BLaER1 (cell line): ENCODE data around the gene SH2B2.

Experiments used
- H3K27ac ChIP-seq: shearing (Covaris generic); formaldehyde crosslinking; 2 replicates; pipeline ENCODE4 v1.8.1; 2022
- H3K27me3 ChIP-seq: shearing (Covaris generic); formaldehyde crosslinking; 2 replicates; pipeline ENCODE4 v1.8.1; 2022
- H3K36me3 ChIP-seq: shearing (Covaris generic); formaldehyde crosslinking; 2 replicates; pipeline ENCODE4 v1.8.1; 2022
- H3K4me1 ChIP-seq: shearing (Covaris generic); formaldehyde crosslinking; 2 replicates; pipeline ENCODE4 v1.8.1; 2022
- H3K4me2 ChIP-seq: shearing (Covaris generic); formaldehyde crosslinking; 2 replicates; pipeline ENCODE4 v1.8.1; 2022
- H3K4me3 ChIP-seq: shearing (Covaris generic); formaldehyde crosslinking; 2 replicates; pipeline ENCODE4 v1.8.1; 2022
- H3K9ac ChIP-seq: shearing (Covaris generic); formaldehyde crosslinking; 2 replicates; pipeline ENCODE4 v1.8.1; 2022
- H3K9me3 ChIP-seq: shearing (Covaris generic); formaldehyde crosslinking; 2 replicates; pipeline ENCODE4 v1.8.1; 2022
- H4K20me1 ChIP-seq: shearing (Covaris generic); formaldehyde crosslinking; 2 replicates; pipeline ENCODE4 v1.8.1; 2022
- Cebpa-rat ChIP-seq: shearing (Covaris generic); IDR thresholded peaks from 2 replicates; pipeline ENCODE4 v1.8.1; 2022

Gene SH2B2

GRCh38 chr7:102273749-102274712 is 12.6 kb upstream of the SH2B2 start:
- no peak overlapping the region for H3K9ac ChIP-seq
- H3K9me3 ChIP-seq, result no peaks in the 10 kb centered on the region
- H3K27ac ChIP-seq, result 0 out of 2 replicates have a peak overlapping the region, but pooled peaks have one; percentile 4
- H3K4me2 ChIP-seq, result no peak overlapping the region
- no peaks in the 10 kb centered on the region for H3K27me3 ChIP-seq
- no peak for TF ChIP-seq Cebpa-rat
- H3K4me3 ChIP-seq, result no peak overlapping the region
- H3K36me3 ChIP-seq, result peaks cover 20% of the 10 kb centered on the region; the same call in 1 of the 2 replicates
- peaks cover 16% of the 10 kb centered on the region for H3K4me1 ChIP-seq
- peaks cover 21% of the 10 kb centered on the region; the same call in 1 of the 2 replicates for H4K20me1 ChIP-seq

GRCh38 chr7:102275123-102275703 is 11.5 kb upstream of the SH2B2 start:
- no peaks in the 10 kb centered on the region for H3K27me3 ChIP-seq
- no peak for TF ChIP-seq Cebpa-rat
- H4K20me1 ChIP-seq, result peaks cover 17% of the 10 kb centered on the region; the same call in 1 of the 2 replicates
- peaks cover 20% of the 10 kb centered on the region; the same call in 1 of the 2 replicates for H3K36me3 ChIP-seq
- H3K9ac ChIP-seq, result no peak overlapping the region
- H3K9me3 ChIP-seq, result no peaks in the 10 kb centered on the region
- H3K4me3 ChIP-seq, result no peak overlapping the region
- peaks cover 27% of the 10 kb centered on the region for H3K4me1 ChIP-seq
- no peak overlapping the region for H3K4me2 ChIP-seq
- no peak overlapping the region for H3K27ac ChIP-seq

DNA sequence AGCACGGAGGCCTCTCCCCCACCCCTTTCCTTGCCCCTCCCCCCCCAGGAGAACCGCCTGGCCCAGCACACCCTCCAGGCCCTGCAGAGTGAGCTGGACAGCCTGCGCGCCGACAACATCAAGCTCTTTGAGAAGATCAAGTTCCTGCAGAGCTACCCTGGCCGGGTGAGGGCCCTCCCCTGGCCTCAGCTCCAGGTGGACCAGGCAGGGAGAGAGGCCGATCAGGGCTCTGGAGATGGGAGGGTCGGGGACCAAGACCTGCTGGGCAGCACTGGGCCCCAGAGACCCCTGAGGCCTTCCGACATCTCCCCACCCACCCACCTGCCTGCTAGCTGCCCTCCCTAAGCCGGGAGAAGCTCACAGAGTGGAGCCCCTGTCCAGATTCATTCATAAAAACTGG is 8.8 kb upstream of the SH2B2 start:
- Histone ChIP-seq H3K4me2 (no peak overlapping the region), H3K36me3 (peaks cover 20% of the 10 kb centered on the region; the same call in 1 of the 2 replicates), H3K9ac (no peak overlapping the region), H3K4me1 (peaks cover 22% of the 10 kb centered on the region), H3K9me3 (no peaks in the 10 kb centered on the region), H4K20me1 (0 out of 2 replicates have a peak, but pooled peaks cover 4% of the 10 kb centered on the region), H3K27ac (no peak overlapping the region), H3K27me3 (no peaks in the 10 kb centered on the region), H3K4me3 (no peak overlapping the region)
- no peak for TF ChIP-seq Cebpa-rat

DNA sequence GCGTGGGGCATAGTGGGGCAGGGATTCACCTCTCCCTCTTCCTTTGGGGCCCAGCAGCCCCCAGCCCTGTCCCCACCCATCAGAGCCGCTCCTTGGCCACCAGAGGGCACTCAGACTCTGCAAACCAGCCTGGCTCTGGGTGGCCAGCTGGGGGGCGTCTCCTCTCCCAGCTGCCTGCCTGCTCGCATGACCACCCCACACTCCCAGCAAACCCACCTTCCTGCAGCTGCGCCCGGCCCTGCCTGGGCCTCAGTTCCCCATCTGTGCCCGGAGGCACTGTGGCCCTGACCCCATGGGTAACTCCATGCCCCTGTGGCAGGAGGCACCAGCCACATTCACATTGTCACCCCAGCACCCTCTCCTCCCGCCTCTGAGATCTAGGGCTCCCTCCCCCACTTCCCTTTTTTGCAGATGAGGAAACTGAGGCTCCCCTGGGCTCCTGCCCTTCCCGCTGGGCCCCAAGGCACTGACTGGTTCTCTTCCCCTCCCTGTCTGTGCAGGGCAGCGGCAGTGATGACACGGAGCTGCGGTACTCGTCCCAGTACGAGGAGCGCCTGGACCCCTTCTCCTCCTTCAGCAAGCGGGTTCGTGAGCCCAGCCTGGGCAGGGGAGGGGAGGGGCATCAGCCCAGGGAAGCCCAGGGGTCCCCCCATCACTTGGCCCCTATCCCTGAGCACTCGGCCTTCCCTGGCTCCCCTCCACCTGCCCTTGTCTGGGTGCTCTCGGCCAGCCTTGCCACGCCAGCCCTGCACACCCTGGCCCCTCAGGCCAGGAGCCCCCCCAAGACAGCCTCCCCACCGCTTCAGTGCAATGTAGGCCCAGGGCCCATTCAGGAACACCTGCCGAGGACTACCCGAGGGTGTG is 6.9 kb upstream of the SH2B2 start:
- Histone ChIP-seq H3K9me3 (no peaks in the 10 kb centered on the region), H3K27ac (peak overlapping the region; percentile 76), H3K4me1 (peaks cover 39% of the 10 kb centered on the region), H3K27me3 (no peaks in the 10 kb centered on the region), H3K4me2 (peak overlapping the region; percentile 93), H4K20me1 (peaks cover 4% of the 10 kb centered on the region; the same call in 1 of the 2 replicates), H3K36me3 (peaks cover 7% of the 10 kb centered on the region; the same call in 1 of the 2 replicates), H3K9ac (peak overlapping the region; percentile 66), H3K4me3 (peak overlapping the region; percentile 26)
- no peak for TF ChIP-seq Cebpa-rat

- peaks cover under 1% of the 10 kb centered on the region; the same call in 1 of the 2 replicates for H3K36me3 ChIP-seq
- H3K27me3 ChIP-seq, result no peaks in the 10 kb centered on the region
- TF ChIP-seq Cebpa-rat, result no peak
- no peak overlapping the region for H3K4me2 ChIP-seq
- no peak overlapping the region for H3K9ac ChIP-seq
- H3K27ac ChIP-seq, result no peak overlapping the region
- H4K20me1 ChIP-seq, result peaks cover 12% of the 10 kb centered on the region; the same call in 1 of the 2 replicates
- H3K9me3 ChIP-seq, result no peaks in the 10 kb centered on the region
- peaks cover 47% of the 10 kb centered on the region for H3K4me1 ChIP-seq
- no peak overlapping the region for H3K4me3 ChIP-seq
Measured at GRCh38 chr7:102280521-102280920, 6.1 kb upstream of the SH2B2 start.

GRCh38 chr7:102281785-102282184 is 4.9 kb upstream of the SH2B2 start:
- Histone ChIP-seq H3K27ac (no peak overlapping the region), H3K4me1 (peaks cover 55% of the 10 kb centered on the region), H3K4me3 (no peak overlapping the region), H3K9me3 (no peaks in the 10 kb centered on the region), H3K36me3 (no peaks in the 10 kb centered on the region), H3K4me2 (no peak overlapping the region), H3K27me3 (no peaks in the 10 kb centered on the region; the same call in 1 of the 2 replicates), H3K9ac (no peak overlapping the region), H4K20me1 (peaks cover 17% of the 10 kb centered on the region; the same call in 1 of the 2 replicates)
- no peak for TF ChIP-seq Cebpa-rat

GRCh38 chr7:102282465-102283362 is 4.0 kb upstream of the SH2B2 start:
- H3K27ac ChIP-seq, result no peak overlapping the region
- no peaks in the 10 kb centered on the region for H3K9me3 ChIP-seq
- peaks cover 23% of the 10 kb centered on the region for H4K20me1 ChIP-seq
- TF ChIP-seq Cebpa-rat, result no peak
- H3K4me3 ChIP-seq, result no peak overlapping the region
- no peaks in the 10 kb centered on the region for H3K36me3 ChIP-seq
- peak overlapping the region; percentile 98 for H3K4me2 ChIP-seq
- H3K4me1 ChIP-seq, result peaks cover 57% of the 10 kb centered on the region
- no peaks in the 10 kb centered on the region; the same call in 1 of the 2 replicates for H3K27me3 ChIP-seq
- H3K9ac ChIP-seq, result no peak overlapping the region

GRCh38 chr7:102283477-102284189 is 3.0 kb upstream of the SH2B2 start:
- Histone ChIP-seq H3K4me1 (peaks cover 65% of the 10 kb centered on the region), H3K27ac (no peak overlapping the region), H3K36me3 (no peaks in the 10 kb centered on the region), H3K9ac (no peak overlapping the region), H3K9me3 (no peaks in the 10 kb centered on the region), H4K20me1 (peaks cover 32% of the 10 kb centered on the region), H3K4me3 (no peak overlapping the region), H3K27me3 (no peaks in the 10 kb centered on the region; the same call in 1 of the 2 replicates), H3K4me2 (peak overlapping the region; percentile 98)
- TF ChIP-seq Cebpa-rat, result no peak
